NCI-H69 (cell line): ENCODE measurements around the gene COA5.

ENCODE experiments used
- DNase-seq: peaks from one replicate; lab custom pipeline; 2025; lab: John Stamatoyannopoulos, UW

Gene COA5

DNA sequence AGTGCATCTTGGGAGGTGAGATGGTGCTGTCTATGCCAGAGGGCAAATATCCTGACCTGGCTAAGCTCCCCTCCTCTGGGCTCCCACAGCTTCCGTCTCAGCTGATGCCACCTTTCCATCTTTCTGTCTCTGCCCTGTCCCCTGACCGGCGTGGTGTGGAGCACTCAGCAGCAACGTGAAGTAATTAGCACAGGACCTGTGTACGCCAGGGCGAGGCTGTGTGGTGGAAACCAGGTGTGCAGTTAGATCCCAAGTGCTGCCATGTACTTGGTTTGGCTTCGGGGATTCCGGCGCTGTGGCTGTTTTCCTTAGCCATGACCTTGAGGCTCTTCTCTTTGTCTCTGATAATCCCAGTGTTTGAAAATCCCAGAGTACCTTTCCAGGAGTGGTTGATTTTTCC, 36.5 kb downstream of the COA5 start:
- no peak for DNase-seq

DNA sequence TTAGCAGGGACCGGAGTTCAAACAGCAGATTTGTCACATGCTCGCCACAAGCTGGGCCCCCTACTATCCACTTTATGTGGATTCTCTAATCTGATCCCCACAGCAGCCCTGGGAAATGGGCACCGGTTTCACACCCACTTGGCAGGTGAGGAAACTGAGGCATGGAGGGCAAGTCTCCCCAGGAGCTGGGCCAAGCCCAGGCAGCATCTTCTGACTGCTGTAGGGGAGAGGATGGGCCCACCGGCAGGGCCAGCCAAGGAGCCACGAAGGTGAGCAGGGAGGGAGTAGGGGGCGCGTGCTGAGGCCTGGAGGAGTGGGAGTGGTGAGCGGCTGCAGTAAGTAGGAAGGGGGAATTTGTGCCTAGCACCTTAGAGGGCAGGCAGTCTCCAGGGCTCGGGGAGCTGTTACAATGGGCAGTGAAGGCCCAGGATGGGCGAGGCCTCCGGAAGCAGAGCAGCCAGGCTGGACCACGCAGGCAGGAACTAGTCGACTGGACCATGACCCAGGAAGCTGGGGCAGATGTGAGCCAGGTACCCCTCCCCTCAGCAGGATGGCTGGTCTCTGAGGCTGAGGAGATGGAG, 37.1 kb downstream of the COA5 start:
- DNase-seq = no peak

- DNase-seq = no peak
Observed at GRCh38 chr2:98570356-98570755, 38.0 kb downstream of the COA5 start.

- no peak for DNase-seq
Observed at GRCh38 chr2:98569915-98570314, 38.4 kb downstream of the COA5 start.

GRCh38 chr2:98569197-98569793, 39.0 kb downstream of the COA5 start:
- DNase-seq = peak; percentile 34

- DNase-seq = no peak
Observed at GRCh38 chr2:98568161-98568956, 40.0 kb downstream of the COA5 start.

DNA sequence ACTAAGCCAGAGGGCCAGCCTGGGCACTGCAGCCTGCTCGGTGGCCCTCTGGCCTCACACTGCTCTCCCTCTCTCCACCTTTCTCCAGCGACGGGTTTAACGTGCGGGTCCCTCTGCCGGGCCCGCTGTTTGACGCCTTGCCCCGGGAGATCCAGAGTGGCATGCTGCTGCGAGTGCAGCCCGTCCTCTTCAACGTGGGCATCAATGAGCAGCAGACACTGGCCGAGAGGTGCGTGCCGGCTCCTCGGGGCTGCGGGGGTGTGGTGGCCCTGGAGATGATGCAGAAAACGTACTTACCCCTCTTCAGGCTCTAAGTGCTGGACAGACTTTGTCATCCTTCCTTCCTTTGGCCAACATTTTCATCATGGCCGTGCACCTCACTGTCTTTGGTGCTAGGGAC, 42.4 kb downstream of the COA5 start:
- no peak for DNase-seq

DNA sequence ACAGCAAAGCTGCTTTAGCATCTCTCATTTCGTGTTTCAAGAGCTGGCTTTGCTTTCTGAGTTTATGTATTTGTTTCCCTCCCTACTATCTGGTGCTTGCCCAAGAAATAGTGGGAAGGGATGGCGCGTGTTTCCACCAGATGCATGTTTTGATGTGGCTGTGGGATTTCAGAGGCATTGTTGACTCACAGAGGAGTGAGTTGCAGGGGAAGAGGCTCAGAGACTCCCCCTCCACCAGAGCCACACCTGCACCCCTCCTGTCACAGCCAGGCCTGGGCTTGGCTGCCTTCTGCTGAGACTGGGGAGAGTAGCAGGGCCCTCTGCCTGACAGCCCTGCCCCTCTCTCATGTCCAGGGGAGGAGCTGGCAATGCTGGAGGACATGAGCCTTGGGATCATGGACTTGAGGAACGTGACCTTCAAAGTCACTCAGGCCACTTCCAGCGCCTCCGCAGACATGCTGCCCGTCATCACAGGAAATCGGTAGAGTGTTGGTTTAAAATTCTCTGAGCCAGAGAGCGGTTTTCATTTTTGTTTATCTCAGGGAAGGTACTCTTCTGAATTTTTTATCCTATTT, 42.9 kb downstream of the COA5 start:
- DNase-seq = no peak

- DNase-seq = no peak
Observed at GRCh38 chr2:98564541-98565132, 43.7 kb downstream of the COA5 start.

DNA sequence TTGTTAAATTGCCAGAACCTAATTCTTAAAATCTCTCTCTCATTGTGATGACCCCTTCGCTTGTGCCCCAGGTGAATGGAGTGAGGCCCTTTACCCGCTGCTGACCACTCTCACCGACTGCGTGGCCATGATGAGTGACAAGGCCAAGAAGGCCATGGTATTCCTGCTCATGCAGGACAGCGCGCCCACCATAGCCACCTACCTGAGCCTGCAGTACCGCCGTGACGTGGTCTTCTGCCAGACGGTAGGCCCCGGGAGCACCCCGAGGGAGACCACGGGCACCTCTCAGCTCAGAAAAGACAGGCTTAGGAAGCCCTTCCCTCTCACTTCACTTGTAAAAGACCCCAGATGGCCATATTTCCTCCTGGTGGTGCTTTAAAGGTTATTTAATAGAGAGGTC, 44.9 kb downstream of the COA5 start:
- DNase-seq = no peak

DNA sequence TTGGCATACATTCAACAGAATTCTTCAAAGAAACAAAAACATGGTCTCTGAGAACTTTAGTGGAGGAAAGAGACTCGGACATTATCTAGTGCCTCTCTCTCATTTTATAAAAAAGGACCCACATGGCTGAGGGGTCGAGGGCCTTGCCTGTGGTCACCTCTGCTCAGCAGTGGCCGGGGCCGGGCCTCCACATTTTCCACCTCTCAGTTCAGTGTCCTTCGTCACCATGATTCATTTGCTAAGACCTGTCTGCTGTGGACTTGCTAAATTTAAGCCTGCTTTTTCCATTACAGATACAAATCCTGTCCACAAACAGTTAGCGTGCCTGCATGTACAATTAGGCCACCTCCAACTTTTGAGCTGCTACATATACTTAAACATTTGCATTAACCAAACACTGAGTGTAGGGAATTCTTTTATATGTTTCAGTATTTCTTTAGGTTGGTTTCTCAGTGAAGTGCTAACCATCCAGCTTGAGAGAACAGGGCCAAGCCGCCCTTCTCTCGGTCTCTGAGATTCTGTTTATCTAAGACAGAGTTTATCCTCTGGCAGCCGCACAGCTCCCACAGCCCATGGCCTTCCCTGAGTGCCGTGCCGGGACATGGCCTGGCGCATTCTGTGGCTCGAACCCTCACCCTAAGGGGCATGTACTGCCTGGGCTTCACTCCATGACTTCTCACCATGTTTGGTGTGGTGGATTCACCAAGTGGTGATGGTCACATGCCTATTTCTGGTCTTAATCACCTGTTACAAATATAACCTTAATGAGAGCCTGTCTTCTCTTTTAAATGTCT, 46.2 kb downstream of the COA5 start:
- DNase-seq = no peak

- DNase-seq = no peak
Observed at GRCh38 chr2:98561018-98561417, 47.3 kb downstream of the COA5 start.

- no peak for DNase-seq
Observed at GRCh38 chr2:98560256-98560771, 48.0 kb downstream of the COA5 start.

- no peak for DNase-seq
Observed at GRCh38 chr2:98559581-98559980, 48.7 kb downstream of the COA5 start.

DNA sequence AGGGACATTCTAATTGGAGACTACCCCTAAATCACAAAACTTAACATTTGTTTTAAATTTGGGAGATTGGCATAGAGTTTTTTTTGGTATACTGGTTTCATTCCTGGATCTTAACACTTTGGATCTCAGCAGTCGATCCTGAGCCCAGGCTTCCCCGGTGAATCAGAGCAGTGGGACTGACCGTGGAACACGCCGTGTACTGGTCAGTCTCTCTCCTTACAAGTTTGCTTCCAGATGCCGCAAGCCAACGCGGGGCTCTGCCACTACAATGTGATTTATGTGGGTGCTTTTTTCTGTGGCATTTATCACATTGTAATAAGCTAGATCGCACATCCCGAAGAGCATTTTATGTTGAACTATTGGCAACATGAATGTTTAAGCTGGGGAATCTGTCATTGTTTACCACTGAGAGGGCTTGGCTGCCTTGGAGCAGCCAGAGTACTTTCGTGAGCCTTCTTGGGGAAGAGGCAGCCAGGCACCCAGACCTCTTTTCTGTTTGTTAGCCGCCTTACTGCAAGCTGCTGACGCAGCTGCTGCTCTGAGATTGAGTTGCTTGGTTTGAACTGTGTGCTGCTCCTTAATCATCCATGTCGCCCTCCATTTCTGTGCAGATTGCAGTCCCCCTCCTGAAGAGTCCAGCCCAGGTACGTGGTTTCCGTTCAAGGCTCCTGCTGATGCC, 49.3 kb downstream of the COA5 start:
- no peak for DNase-seq

GRCh38 chr2:98556344-98557033, 51.8 kb downstream of the COA5 start:
- no peak for DNase-seq

DNA sequence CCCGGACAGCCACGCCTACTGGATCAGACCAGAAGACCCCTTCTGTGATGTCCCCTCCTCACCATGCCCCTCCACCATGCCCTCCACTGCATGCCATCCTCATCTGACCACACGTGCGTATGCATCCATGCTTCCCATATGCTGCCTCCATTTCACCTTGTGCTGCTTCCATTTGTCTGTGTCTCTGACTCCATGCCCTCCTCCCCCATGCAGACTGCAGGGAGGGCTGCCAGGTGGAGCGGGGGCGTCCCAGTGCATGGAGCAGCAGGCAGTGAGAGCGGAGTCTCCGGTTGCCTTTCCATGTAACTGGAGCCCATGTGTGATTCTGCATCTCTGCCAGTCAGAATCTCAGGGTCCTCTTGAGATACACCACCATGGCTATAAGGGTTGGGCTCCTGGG, 52.6 kb downstream of the COA5 start:
- DNase-seq = no peak

GRCh38 chr2:98554116-98554861, 54.0 kb downstream of the COA5 start:
- no peak for DNase-seq

DNA sequence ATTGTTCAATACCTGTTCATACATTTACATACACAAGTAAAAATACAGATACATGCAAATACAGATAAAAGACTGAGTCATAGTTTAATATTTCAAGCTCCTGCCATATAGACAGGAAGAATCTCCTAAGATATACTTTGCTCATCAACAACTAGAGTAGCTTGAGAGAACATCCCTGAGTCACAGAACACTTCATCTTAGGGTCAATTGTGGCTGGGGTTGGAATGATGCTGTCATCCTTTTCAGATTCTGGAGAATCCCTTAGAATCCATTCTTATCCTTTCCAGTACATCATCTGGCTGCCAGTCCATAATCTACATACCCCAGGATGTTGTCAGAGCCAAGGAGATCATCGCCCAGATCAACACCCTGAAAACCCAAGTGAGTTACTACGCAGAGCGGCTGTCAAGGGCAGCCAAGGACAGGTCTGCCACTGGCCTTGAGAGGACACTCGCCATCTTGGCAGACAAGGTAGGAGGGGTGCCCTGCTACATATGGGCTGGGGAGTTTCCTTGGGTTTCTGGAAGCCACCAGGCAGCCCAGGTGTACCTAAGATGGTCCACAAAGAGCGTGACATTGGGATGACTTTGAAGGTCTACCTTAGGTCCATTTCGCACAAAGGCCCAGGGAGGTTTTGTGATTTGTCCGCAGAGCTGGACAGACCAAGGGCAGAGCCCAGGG, 55.7 kb downstream of the COA5 start:
- DNase-seq = no peak
